GM18873 (cell line): ENCODE data around the gene APPL2.
"Not testable (repeated sequence)": the region's sequence is repeated elsewhere in the genome, so short reads cannot be mapped to it uniquely, and the experiment has no call there.

Experiments used
- ATAC-seq: cut with Tn5 transposase; IDR thresholded peaks from one replicate; pipeline ENCODE4 v1.9.1; 2021; ENCODE audit warnings: mild to moderate bottlenecking, moderate library complexity, moderate number of reproducible peaks; ENCODE audit not compliant: unreplicated experiment, low FRiP score

The APPL2 gene

DNA sequence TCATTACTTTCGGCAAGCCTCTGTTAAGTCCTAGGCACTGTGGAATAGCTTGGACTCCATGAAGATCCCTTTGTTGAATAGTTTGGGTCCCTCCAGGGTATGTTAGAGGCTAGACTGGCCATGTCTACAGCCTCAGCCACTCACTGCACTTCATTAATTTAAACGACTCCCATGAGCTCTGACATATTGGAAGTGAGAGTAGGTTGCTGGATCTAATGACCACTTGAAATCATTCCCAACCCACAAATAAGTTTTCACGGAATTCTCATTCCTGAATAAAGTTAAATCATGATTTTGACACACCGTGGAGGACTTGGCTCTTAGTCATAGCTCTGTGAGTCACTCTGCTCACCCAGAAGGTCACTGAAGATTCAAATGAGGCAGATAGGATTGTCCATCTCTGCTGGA lies 21.4 kb upstream of the APPL2 start:
- no peak for ATAC-seq

DNA sequence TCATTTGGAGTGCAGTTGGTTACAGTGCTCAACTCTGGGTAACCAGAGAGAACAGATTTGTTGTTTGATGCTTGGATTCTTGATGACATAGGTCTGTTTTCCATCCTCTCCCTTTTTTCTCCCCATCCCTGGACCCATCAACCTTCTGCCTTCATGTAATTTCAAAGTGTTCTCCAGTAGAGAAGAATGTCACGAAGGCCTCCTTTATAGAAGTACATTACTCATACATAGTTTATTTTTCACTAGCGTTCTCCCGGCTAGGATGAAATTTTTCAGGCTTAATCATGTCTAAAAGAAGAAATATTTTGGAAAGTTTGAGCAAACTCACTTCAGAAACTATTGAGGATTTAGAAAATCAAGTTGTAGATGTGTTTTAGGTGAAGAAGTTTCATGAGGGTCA lies 20.9 kb upstream of the APPL2 start:
- no peak for ATAC-seq

DNA sequence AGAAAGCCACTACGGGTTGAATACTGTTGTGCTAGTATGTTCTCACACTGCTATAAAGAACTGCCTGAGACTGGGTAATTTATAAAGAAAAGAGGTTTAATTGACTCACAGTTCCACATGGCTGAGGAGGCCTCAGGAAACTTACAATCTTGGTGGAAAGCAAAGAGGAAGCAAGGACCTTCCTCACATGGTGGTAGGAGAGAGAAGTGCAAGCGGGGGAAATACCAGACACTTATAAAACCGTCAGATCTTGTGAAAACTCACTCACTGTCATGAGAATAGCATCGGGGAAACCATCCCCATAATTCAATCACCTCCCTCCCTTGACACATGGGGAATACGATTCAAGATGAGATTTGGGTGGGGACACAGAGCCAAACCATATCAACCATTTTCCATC lies 20.5 kb upstream of the APPL2 start:
- ATAC-seq: not testable (repeated sequence)

DNA sequence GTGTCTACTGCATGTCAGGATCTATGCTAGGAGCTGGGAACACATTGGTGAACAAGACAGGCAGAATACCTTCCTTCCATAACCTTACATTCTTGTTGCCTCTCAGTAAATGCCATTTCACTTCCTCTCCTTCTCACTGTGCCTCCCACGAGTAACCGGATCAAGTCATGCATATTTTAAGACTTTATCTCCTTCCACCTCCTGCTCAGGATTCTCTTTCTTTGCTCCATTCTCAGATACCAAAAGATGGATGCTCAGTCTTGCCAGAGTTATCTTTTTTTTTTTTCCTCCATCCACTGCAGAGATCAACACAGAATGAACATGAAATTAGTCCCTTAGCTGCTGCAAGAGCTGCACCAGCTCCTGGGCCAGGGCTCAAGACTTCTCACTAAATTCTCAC lies 20.0 kb upstream of the APPL2 start:
- no peak for ATAC-seq

DNA sequence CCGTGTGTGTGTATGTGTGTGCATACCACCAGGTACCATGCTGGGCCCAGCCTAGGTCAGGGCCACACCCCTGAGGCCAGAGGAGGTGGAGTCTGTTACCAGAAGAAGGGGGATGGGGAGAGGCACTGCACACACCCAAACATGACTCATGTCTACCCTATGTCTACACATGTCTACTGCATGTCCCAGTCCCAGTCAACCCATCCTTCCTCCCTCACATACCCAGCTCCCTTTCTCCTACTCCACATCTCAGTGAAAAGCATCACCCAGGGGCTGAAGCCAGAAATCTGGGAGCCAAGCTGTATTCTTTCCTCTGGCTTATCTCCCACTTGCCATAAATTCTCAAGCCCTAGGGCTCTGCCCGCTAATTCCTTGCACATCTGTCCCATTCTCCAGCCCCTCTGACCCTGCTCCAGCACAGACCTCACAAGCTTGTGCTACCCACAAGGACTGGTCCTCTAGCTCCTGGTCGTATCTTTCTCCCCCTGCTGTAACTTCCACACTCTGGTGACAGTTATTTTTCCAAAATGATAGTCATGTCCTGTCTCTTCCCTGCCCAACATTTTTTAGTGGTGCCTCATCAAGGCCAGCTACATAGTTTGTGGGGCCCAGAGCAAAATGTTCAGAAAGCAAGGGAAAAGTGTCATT lies 18.0 kb upstream of the APPL2 start:
- no peak for ATAC-seq

DNA sequence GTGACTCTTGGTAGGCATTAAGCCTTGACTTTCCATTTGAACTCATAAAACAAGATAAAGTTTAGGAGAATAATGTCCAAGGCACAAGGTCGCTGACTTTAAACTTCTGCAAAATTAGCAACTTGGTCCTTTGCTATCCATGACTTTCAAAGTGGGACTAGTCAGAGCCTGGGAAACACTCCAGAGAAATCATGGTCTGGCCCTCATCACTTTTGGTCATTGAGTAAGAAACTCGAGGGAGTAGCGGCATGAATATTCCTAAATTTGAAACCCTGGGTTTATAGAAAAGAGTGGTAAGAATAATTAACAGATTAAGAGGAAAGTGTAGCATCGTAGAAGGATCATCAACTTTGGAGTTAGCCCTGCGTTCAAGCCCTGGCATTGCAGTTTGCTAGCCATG lies 16.9 kb upstream of the APPL2 start:
- ATAC-seq: no peak

DNA sequence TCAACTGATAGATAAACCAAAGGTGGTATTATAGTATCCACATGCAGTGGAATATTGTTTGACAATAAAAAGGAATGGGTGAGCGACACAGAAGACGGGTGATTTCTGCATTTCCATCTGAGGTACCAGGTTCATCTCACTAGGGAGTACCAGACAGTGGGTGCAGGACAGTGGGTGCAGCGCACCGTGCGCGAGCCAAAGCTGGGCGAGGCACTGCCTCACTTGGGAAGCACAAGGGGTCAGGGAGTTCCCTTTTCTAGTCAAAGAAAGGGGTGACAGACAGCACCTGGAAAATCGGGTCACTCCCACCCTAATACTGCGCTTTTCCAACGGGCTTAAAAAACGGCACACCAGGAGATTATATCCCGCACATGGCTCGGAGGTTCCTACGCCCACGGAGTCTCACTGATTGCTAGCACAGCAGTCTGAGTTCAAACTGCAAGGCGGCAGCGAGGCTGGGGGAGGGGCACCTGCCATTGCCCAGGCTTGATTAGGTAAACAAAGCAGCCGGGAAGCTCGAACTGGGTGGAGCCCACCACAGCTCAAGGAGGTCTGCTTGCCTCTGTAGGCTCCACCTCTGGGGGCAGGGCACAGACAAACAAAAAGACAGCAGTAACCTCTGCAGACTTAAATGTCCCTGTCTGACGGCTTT lies 9.9 kb upstream of the APPL2 start:
- not testable (repeated sequence) for ATAC-seq

DNA sequence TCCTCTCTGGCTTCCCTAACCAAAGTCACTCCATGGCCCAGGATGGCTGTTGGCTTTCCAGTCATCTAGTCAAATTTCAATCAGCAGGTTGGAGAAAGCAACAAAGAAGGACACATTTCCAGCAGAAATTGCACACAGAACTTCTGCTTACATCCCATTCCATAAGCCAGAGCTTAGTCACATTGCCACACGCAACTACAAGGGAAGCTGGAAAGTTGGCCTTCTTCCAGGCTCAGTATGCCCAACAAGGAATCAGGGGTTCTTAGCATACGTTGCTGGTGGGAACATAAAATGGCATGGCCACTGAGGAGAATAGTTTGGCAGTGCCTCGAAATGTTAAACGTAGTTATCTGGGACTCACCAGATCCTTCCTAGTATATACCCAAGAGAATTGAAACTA lies 9.3 kb upstream of the APPL2 start:
- ATAC-seq: no peak

DNA sequence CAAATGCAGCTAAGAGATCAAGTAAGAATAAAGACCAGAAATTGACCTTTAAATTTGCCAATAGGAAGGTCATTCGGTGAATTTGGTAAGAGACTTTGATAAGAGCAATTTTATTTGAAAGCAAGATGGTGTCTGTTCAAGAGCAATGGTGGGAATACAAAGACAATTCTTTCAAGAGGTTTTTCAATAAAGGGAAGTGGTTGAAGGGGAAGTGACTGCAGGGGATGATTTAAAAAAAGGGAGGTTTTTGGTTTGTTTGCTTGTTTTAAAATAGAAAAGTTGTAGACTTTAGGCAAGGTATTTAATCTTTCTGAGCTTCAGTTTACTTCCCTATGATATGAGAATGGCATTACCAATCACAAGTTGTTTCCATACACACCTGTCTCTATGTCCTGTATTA lies 4.3 kb upstream of the APPL2 start:
- no peak for ATAC-seq

DNA sequence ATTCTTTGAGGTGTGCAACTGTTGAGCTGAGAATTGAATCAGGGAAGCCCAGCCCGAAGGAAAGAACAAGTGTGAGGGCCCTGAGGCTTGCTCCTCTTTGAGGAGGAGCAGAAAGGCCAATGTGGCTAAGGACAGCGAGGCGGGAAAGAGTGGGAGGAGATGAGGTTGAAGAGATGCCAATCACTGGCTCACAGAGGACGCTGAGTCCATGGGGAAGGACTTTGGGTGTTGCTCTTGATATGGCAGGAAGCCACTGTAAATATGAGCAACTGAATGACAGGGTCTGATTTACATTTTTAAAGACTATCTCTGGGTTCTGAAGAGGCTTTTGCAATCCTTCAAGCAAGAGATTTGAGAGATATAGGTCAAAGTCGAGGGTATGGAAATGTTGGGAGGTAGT lies 3.3 kb upstream of the APPL2 start:
- no peak for ATAC-seq

DNA sequence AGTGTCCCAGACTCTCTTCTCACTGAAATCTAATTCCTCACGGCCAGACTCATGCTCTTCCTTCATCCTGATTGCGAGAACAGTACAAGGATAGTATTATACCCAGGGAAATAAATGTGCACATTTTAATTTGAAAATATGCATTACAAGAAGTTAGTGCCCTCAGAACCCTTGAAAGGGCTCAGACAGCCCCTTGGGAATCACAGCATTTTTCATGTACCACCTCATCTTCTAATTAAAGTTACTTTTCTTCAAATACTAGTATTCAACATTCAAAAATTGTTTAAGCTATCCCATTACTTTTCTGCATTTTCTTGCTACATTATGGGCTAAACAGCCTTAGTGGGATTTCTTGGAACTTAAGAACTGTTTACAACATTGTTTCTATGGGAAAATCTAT lies 1.7 kb upstream of the APPL2 start:
- ATAC-seq: no peak

DNA sequence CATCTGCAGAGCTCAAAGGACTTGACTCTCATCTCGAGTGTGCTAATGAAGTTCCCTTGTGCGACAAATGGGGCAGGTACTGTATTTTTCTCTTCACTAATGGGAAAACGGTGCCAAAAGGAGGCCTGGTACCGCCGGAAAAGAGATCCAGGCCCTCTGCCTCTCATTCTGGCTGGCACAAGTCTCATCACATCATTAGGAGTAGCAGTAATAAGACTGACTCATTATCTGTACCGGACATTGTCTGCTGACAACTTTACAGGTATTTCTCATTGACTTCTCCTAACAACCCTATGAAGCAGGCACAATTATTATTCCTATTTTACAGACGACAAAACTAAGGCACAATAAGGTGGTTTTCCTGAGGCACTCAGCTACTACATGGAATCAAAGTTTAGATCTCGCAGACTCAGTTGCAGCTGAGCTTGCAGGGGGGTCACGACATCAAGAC lies 668 bp downstream of the APPL2 start:
- no peak for ATAC-seq

DNA sequence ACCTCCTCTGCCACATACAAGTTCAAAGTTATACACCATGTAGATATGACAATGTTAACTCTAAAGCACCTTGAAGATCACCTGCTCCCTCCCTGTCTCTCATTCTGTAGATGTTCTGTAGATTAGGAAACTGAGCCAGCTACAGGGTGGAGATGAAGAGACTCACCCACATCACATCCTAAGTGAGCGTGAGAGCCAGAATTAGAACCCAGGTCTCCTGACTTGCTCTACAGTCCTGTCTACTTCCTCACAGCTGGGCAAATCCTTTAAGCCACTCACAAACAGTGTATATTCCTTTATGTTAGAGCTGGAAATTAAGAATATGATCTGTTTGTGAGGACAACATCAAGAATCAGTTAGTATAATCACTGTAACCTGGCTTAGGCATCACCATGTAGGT lies 1.8 kb downstream of the APPL2 start:
- no peak for ATAC-seq

DNA sequence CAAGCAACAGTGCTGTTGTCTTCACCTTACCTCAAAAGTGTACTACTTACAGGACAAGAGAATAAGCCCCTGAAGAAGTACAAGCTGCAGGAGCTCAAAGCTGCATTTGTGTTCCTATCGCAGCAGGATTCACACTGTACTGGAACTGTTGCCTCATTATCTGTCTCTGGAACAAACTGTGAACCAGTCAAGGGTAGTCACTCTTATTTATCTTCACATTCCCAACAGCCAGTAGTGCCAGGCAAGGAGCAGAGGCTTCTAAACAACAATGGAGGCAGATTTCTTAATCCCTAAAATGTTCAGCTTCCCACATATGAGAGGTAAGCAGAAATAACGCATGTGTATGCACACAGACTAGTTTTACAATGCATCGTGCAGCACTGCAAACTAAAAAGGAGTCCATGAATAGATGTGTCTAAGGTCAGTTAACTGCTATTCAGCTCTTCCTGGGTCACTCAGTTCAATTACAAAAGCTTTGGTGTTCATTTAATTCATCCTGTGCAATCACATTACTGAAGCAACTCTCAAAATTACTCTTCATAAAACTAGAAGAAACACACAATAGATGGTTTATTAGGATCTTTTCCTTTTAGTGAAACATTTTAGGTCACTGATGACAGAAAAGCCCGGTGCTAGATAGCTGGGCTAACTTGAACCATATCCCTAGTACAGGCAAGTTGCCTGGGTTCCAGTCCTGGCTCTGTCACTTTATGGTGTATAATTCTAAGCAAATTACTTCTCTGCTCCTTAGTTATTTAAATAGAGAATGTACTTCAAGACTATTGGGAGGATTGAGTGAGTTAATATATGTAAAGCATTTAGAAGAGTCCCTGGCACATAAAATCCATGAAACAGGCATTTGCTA lies 2.7 kb downstream of the APPL2 start:
- no peak for ATAC-seq

DNA sequence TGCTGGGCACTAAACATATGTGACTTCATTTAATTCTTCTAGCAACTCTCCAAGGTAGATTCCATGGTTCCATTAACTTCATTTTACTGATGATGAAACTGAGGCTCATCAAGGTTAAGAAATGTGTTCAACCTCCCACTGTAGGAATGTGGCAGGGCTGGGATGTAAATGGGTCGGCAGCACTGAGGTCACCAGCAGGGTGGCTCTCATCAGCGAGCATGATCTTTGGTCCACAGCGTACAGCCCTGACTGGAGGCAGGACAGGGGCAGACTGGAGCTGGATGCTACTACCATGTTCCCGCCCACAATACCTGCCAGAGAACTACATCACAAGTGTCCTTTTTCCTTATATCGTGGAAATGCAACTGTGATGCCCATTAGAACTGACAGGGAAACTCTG lies 4.6 kb downstream of the APPL2 start:
- ATAC-seq: no peak

DNA sequence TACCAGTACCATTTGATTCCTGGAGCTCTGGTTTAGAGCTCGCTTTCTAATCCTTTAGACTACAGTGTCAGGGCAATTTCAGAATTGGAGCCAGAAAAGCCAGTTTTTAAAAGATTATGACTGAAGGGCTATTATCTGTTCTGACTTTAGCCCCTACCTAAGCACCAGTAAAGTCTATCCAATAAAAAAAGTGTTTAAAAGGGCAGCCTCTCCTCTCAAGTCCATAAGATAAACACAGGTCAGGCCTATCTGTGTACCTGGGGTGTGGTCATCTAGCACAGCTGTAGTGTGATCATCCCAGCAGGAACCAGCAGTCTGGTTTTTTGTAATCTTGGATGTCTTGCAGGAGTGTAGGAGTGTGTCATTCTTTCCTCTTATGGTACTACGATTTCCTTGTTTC lies 6.6 kb downstream of the APPL2 start:
- ATAC-seq: no peak

DNA sequence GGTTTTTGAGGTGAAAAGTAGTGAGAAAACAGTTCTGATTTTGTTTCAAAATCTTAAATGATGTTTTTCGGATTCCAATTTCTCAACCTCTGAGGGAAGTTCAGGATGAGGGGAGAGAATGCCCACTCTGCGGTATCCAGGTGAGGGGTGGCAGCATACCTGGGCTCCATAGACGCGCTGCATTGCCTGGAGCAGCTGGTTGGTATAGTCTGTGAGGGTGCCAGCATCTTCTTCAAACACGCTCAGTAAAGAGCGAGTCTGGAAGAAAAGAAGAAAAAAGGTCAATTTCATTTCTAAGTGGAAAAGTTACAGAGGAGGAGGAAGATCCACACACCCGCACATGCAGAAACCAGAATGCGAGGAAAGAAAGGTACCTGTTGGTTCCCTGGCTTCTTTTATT lies 7.0 kb downstream of the APPL2 start:
- ATAC-seq: no peak

DNA sequence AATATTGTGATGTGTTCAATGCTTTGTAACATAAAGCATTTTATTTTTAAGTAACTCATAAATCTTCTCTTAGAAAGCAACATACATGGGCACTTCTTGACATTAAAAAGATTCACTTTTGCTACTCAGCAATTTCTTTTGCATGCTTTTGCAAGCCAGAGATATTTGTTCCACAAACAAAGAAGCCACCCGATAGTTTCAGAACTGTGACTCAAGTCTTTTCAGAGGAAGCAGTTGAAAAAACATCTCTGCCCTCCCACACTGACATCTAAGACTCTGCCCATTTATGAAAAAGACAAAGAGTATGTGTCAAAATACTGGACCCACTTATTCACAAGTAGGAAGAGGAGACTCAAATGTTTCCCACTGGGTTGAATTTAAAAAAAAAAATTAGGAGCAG lies 7.5 kb downstream of the APPL2 start:
- no peak for ATAC-seq

DNA sequence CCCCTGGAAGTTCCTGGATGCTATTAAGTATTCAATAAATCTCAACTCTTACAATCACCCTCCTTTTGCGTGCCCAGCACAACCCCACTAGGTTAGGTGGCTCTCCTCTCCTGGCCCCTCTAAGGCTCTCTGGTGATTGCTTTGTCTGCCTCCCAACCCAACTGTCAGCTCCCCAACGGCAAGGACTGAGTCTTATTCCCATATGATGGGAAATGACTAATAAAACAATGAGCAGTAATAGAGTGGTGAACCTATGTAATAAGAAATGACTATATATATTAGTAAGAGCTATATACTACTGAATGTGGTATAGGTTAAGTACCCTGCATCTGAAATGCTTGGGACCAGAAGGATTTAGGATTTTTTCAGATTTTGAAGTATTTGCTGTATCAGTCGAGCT lies 8.1 kb downstream of the APPL2 start:
- no peak for ATAC-seq

DNA sequence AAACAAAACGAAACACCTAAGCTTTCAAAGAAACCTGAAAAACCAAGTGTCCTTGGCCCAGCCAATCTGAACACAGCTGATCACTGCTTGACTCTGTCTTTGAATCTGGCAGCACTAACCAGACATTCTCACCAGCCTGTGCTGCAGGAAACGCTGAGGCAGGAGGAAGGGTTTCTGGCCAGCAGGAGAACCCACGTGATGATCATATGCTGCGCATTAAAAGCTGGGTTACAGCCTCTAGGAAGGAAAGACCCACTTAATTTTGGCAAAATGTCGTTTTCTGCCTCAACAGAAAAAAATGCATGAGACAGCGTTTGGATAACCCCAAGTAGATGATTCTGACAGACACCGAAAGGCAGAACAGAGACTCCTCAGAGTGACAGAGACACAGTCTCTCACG lies 9.8 kb downstream of the APPL2 start:
- ATAC-seq: no peak

DNA sequence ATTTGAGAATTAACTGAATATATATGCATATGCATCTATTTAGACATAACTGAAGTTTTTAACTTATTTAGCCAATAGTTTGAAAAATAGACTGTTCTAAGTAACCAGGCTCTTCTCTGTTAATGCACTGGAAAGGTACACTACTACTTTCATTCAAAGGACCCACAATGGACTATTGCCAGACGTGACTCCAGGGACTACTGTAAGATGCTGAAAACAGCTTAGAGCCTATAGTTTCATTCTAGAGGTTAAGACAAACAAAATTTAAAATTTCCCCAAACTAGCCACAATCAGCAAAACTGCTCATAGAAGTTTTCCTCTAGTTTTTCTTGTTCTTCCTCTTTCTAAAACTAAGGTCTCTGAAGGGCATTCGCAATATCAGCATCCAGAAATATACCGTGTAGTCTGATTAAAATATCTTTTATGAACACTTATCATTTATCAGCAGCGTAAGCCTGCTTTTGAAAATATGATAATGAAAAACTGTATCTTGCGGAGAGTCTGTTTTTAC lies 10.4 kb downstream of the APPL2 start:
- ATAC-seq: no peak
